Endometrial microvascular endothelial cells (primary cell): ENCODE measurements around the gene MTHFR. TPM values are rescaled to one million over a fixed set of nuclear protein-coding genes. Genes with fewer than 3 reads are reported as not detected.

Experiments used
- in situ Hi-C: cut with HindIII; loops from 2 replicates; pipeline ENCODE4 v1.10.0; 2017; ENCODE audit warnings: low sequenced_read_pairs, low pct_unique_long_range_greater_than_20kb; ENCODE audit errors: inconsistent ontology term
- total RNA-seq: library from RNA; depleted of rRNA; stranded (reverse); fragments of >200 nt; gene quantifications from one replicate; pipeline ENCODE4 v1.2.3, GENCODE V29; 2015; ENCODE audit errors: inconsistent ontology term

MTHFR gene
- total RNA-seq, 1 donor from 2014 or later, result 19.0 TPM

- in situ Hi-C loops, result no loop called here
Measured at GRCh38 chr1:11768821-11769220, 36.9 kb downstream of the MTHFR start.

GRCh38 chr1:11767922-11768704 is 37.7 kb downstream of the MTHFR start:
- in situ Hi-C loops, result no loop called here

- in situ Hi-C loops, result no loop called here
Measured at GRCh38 chr1:11766429-11766776, 39.4 kb downstream of the MTHFR start.

- in situ Hi-C loops, result no loop called here
Measured at GRCh38 chr1:11765661-11766428, 39.9 kb downstream of the MTHFR start.

- in situ Hi-C loops, result no loop called here
Measured at GRCh38 chr1:11764519-11764918, 41.2 kb downstream of the MTHFR start.

- in situ Hi-C loops, result no loop called here
Measured at GRCh38 chr1:11764115-11764514, 41.6 kb downstream of the MTHFR start.

- in situ Hi-C loops, result no loop called here
Measured at GRCh38 chr1:11761988-11762406, 43.8 kb downstream of the MTHFR start, which contains the start of gene C1orf167. C1orf167 (plus strand) TSS chr1:11762193; CDS start chr1:11764401, 2,208 bp downstream.

GRCh38 chr1:11761285-11761684 is 44.5 kb downstream of the MTHFR start:
- in situ Hi-C loops, result no loop called here

GRCh38 chr1:11759791-11760190 is 46.0 kb downstream of the MTHFR start:
- in situ Hi-C loops, result no loop called here

GRCh38 chr1:11757047-11757446 is 48.7 kb downstream of the MTHFR start:
- in situ Hi-C loops, result no loop called here

- in situ Hi-C loops, result no loop called here
Measured at GRCh38 chr1:11753555-11754208, 52.1 kb downstream of the MTHFR start.

- in situ Hi-C loops, result no loop called here
Measured at GRCh38 chr1:11752359-11753088, 53.2 kb downstream of the MTHFR start.

- in situ Hi-C loops, result no loop called here
Measured at GRCh38 chr1:11751087-11751486, 54.7 kb downstream of the MTHFR start.

- in situ Hi-C loops, result no loop called here
Measured at GRCh38 chr1:11749996-11750395, 55.8 kb downstream of the MTHFR start.

- in situ Hi-C loops, result no loop called here
Measured at GRCh38 chr1:11749203-11749689, 56.5 kb downstream of the MTHFR start.

- in situ Hi-C loops, result no loop called here
Measured at GRCh38 chr1:11748294-11749202, 57.2 kb downstream of the MTHFR start.

GRCh38 chr1:11746795-11747487 is 58.8 kb downstream of the MTHFR start:
- in situ Hi-C loops, result no loop called here
